ENCODE data around the gene PRR23E. TPM values are rescaled to one million over a fixed set of nuclear protein-coding genes. Genes with fewer than 3 reads are reported as not detected.

Gene PRR23E
- polyA plus RNA-seq, 1 of the 3 experiments (the other 2 are of a cell fraction): not detected

DNA sequence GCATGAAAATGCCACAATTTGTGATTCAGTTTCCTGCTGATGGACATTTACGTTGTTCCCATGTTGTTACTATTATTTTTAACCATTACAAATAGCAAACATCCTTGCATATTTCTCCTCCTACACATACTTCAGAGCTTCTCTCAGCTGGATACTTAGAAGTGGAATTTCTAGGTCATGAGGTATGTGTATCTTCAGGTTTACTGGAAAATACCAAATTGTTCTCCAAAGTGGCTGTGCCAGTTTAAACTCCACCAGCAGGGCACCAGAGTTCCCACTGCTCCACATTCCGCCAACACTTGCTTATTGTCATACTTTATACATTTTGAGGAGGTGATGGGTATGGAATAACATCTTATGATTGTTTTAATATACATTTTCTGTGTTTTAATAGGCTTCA, 45.7 kb downstream of the PRR23E start:
- Histone ChIP-seq H3K27me3 (ENCODE audit: insufficient read depth) (no peaks in the 10 kb centered on the region), H4K20me1 (ENCODE audit: insufficient read depth) (no peaks in the 10 kb centered on the region), H2AFZ (ENCODE audit: low read depth) (no peak overlapping the region), H3K4me2 (no peak overlapping the region), H3K9me2 (no peaks in the 10 kb centered on the region), H3K9me3 (0 out of 2 replicates have a peak, but pooled peaks cover 7% of the 10 kb centered on the region), H3K79me2 (ENCODE audit: insufficient read depth) (no peaks in the 10 kb centered on the region), H3K4me1 (ENCODE audit: control insufficient read depth in 1 of 2, insufficient read depth in 2 of 2, low read depth in 1 of 2, low read length in 1 of 2) (no peaks in the 10 kb centered on the region), H3K36me3 (replicated peaks in 1 of 2; ENCODE audit: control insufficient read depth in 1 of 2, insufficient read depth in 2 of 2, low read length in 1 of 2) (no peaks in the 10 kb centered on the region), H3F3A (replicated peaks; ENCODE audit: insufficient read depth) (no peaks in the 10 kb centered on the region), H3K9ac (no peak overlapping the region), H3K27ac (ENCODE audit: low read depth in 2 of 2, low read length in 1 of 2) (no peak overlapping the region), H3K4me3 (ENCODE audit: low read depth in 2 of 2, low read length in 1 of 2) (no peak overlapping the region)
- TF ChIP-seq MAX (IDR thresholded peaks at IDR 0.05; ENCODE audit: low read depth): no peak
- TF ChIP-seq CHD2 (IDR thresholded peaks at IDR 0.05; ENCODE audit: low read length, partially characterized antibody): no peak
- TF ChIP-seq EZH2phosphoT487 (IDR thresholded peaks at IDR 0.05; ENCODE audit: borderline replicate concordance, low read depth): no peak
- no peak for TF ChIP-seq SIN3A (IDR thresholded peaks at IDR 0.05; ENCODE audit: borderline replicate concordance, low read depth, low read length)
- TF ChIP-seq MEF2A (IDR thresholded peaks at IDR 0.05; ENCODE audit: borderline replicate concordance, low read depth): no peak
- no peak for TF ChIP-seq FOSL2 (IDR thresholded peaks at IDR 0.05; ENCODE audit: borderline replicate concordance, low read depth)
- TF ChIP-seq FOXJ3 (CRISPR knock-in tag; IDR thresholded peaks at IDR 0.05): no peak
- no peak for TF ChIP-seq ELF1 (IDR thresholded peaks at IDR 0.05)
- TF ChIP-seq NRF1 (IDR thresholded peaks at IDR 0.05; ENCODE audit: low read depth, low read length): no peak
- TF ChIP-seq, protein P1, sequence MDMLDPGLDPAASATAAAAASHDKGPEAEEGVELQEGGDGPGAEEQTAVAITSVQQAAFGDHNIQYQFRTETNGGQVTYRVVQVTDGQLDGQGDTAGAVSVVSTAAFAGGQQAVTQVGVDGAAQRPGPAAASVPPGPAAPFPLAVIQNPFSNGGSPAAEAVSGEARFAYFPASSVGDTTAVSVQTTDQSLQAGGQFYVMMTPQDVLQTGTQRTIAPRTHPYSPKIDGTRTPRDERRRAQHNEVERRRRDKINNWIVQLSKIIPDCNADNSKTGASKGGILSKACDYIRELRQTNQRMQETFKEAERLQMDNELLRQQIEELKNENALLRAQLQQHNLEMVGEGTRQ (IDR thresholded peaks at IDR 0.05; ENCODE audit: borderline replicate concordance, low read depth, low read length): no peak
- TF ChIP-seq RFX5 (IDR thresholded peaks at IDR 0.05; ENCODE audit: low read length): no peak
- no peak for TF ChIP-seq TAF1 (IDR thresholded peaks at IDR 0.05; ENCODE audit: borderline replicate concordance, low read depth, low read length)
- TF ChIP-seq, protein P2, sequence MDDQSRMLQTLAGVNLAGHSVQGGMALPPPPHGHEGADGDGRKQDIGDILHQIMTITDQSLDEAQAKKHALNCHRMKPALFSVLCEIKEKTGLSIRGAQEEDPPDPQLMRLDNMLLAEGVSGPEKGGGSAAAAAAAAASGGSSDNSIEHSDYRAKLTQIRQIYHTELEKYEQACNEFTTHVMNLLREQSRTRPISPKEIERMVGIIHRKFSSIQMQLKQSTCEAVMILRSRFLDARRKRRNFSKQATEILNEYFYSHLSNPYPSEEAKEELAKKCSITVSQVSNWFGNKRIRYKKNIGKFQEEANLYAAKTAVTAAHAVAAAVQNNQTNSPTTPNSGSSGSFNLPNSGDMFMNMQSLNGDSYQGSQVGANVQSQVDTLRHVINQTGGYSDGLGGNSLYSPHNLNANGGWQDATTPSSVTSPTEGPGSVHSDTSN (IDR thresholded peaks at IDR 0.05): no peak
- no peak for TF ChIP-seq TCF12 (IDR thresholded peaks at IDR 0.05)
- TF ChIP-seq GATA2 (CRISPR knock-in tag; IDR thresholded peaks at IDR 0.05): no peak
- no peak for TF ChIP-seq RAD21 (IDR thresholded peaks at IDR 0.05; ENCODE audit: low read length)
- TF ChIP-seq YY1 (IDR thresholded peaks at IDR 0.05; ENCODE audit: low read depth): no peak
- CTCF ChIA-PET: interaction anchor here (2.6 kb wide), 1 partner anchor 9 kb away, joined by 5 read pairs; no protein-coding TSS in a partner anchor
- POLR2A ChIA-PET: no interaction called here
- no peak for DNase-seq
- 52% methylated on average over 2 of the region's 2 CpGs for WGBS (ENCODE audit: low lambda C conversion rate)

DNA sequence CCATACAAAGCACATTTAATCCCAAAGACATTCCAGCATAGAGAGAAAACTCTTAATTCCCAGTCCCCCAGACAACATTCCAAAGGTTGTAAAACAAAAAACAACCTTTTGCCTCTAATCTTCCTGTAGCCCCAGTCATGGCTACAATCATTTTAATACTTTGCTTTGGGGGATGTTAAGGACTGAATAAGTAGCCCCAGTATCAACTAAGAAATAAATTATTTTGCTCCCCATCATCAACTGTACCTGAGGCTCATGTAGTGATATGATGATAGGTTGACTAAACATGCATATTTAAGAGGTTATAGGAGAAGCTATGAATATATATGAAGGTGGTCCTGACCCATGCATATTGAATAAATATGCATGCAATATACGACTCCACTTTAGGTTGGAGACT, 54.4 kb downstream of the PRR23E start:
- no peak overlapping the region for H3K27ac ChIP-seq (ENCODE audit: low read depth in 2 of 2, low read length in 1 of 2)
- no peaks in the 10 kb centered on the region for H4K20me1 ChIP-seq (ENCODE audit: insufficient read depth)
- H3K36me3 ChIP-seq (replicated peaks in 1 of 2; ENCODE audit: control insufficient read depth in 1 of 2, insufficient read depth in 2 of 2, low read length in 1 of 2): no peaks in the 10 kb centered on the region
- WGBS (ENCODE audit: low lambda C conversion rate): 4% methylated on average over 1 of the region's 1 CpG
- ChIA-PET CTCF (no interaction called here), POLR2A (no interaction called here)
- H2AFZ ChIP-seq (ENCODE audit: low read depth): no peak overlapping the region
- no peak overlapping the region for H3K9ac ChIP-seq
- H3K4me2 ChIP-seq: no peak overlapping the region
- H3K9me2 ChIP-seq: no peaks in the 10 kb centered on the region
- no peaks in the 10 kb centered on the region for H3K79me2 ChIP-seq (ENCODE audit: insufficient read depth)
- no peaks in the 10 kb centered on the region for H3F3A ChIP-seq (replicated peaks; ENCODE audit: insufficient read depth)
- DNase-seq: no peak
- H3K4me1 ChIP-seq (ENCODE audit: control insufficient read depth in 1 of 2, insufficient read depth in 2 of 2, low read depth in 1 of 2, low read length in 1 of 2): peaks cover 0 to 3% of the 10 kb centered on the region in 2 experiments; a peak in 1 of 4 replicates
- H3K27me3 ChIP-seq (ENCODE audit: insufficient read depth): no peaks in the 10 kb centered on the region
- H3K4me3 ChIP-seq (ENCODE audit: low read depth in 2 of 2, low read length in 1 of 2): no peak overlapping the region
- H3K9me3 ChIP-seq: peaks cover 12% of the 10 kb centered on the region
- TF ChIP-seq CHD2 (IDR thresholded peaks at IDR 0.05; ENCODE audit: low read length, partially characterized antibody) (no peak), RXRA (IDR thresholded peaks at IDR 0.05; ENCODE audit: borderline replicate concordance, low read depth) (no peak), NFIC (IDR thresholded peaks at IDR 0.05; ENCODE audit: borderline replicate concordance) (no peak), FOSL2 (IDR thresholded peaks at IDR 0.05; ENCODE audit: borderline replicate concordance, low read depth) (no peak), TEAD4 (IDR thresholded peaks at IDR 0.05; ENCODE audit: borderline replicate concordance, insufficient read depth) (no peak), RCOR1 (IDR thresholded peaks at IDR 0.05; ENCODE audit: low read length) (no peak), RAD21 (IDR thresholded peaks at IDR 0.05; ENCODE audit: low read length) (no peak), POLR2AphosphoS5 (IDR thresholded peaks at IDR 0.05; ENCODE audit: low read depth, low read length) (no peak), FOXJ3 (CRISPR knock-in tag; IDR thresholded peaks at IDR 0.05) (no peak), MEF2A (IDR thresholded peaks at IDR 0.05; ENCODE audit: borderline replicate concordance, low read depth) (no peak), IRF3 (IDR thresholded peaks at IDR 0.05; ENCODE audit: low read depth, low read length) (no peak)
- TF ChIP-seq, protein P3, sequence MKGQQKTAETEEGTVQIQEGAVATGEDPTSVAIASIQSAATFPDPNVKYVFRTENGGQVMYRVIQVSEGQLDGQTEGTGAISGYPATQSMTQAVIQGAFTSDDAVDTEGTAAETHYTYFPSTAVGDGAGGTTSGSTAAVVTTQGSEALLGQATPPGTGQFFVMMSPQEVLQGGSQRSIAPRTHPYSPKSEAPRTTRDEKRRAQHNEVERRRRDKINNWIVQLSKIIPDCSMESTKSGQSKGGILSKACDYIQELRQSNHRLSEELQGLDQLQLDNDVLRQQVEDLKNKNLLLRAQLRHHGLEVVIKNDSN (IDR thresholded peaks at IDR 0.05; ENCODE audit: borderline replicate concordance, low read depth): no peak

All from SK-N-SH (cell line).